Tibial nerve (tissue), 3 donors: ENCODE measurements around the gene NANOS3.

Experiments
- POLR2A ChIP-seq, 2 donors: fragments of 450-650 bp; IDR thresholded peaks; one replicate each; pipeline ENCODE4 v1.6.1; 2017; ENCODE audit warnings: antibody characterized with exemption in 2 of 2, mild to moderate bottlenecking in 2 of 2, moderate library complexity in 2 of 2
- TF ChIP-seq, protein P1 (sequence below), 5 experiments: fragments of 200-600 bp in 3 of 5; fragments of 450-650 bp in 2 of 5; sonication (generic) in 3 of 5; IDR thresholded peaks; one replicate each; pipeline ENCODE4 v1.5.1; 2016 to 2019; ENCODE audit warnings: antibody characterized with exemption in 5 of 5, mild to moderate bottlenecking in 3 of 5, moderate library complexity in 2 of 5

DNA sequence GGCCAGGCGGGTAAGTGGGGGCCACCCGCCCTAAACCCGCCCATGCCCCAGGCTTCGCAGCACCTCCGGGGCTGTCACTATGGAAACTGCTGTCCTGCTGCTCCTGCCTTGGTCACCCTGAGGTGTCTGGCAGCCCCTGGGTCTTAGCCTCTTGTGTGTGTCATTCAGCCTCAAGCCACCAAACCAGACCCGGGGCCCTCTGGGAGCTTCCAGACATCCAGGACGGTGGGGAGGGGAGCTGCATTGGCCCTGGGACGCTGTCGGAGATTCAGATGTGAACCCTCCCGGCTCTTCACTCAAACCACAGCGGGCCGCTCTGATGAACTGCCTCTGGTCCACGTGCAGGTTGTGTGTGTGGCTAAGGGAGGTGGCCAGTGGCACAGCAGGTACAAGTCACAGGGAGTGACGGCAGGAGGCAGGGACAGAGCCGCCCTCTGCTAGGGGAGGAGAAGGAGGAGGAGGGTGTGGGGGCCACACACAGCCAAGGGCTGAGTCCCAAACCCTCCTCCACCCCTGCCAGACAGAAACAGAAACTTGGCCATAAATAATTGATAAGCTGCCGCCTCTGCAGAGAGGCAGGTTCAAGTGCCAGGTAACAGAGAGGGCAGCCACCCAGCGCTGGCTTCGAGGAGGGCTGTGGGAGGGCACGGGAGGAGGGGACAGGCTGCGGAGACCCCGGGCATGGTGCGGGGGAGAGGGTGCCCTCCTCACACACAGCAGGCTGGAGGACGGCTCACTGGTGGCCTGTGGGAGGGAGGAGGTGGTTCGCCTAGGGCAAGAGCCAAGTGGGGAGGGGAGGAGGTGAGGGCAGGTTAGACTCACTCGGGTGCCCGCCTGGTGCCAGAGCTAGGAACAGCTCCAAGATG lies 8.0 kb downstream of the NANOS3 start:
- no peak for TF ChIP-seq POLR2A (IDR thresholded peaks at IDR 0.05)
- TF ChIP-seq, protein P1, sequence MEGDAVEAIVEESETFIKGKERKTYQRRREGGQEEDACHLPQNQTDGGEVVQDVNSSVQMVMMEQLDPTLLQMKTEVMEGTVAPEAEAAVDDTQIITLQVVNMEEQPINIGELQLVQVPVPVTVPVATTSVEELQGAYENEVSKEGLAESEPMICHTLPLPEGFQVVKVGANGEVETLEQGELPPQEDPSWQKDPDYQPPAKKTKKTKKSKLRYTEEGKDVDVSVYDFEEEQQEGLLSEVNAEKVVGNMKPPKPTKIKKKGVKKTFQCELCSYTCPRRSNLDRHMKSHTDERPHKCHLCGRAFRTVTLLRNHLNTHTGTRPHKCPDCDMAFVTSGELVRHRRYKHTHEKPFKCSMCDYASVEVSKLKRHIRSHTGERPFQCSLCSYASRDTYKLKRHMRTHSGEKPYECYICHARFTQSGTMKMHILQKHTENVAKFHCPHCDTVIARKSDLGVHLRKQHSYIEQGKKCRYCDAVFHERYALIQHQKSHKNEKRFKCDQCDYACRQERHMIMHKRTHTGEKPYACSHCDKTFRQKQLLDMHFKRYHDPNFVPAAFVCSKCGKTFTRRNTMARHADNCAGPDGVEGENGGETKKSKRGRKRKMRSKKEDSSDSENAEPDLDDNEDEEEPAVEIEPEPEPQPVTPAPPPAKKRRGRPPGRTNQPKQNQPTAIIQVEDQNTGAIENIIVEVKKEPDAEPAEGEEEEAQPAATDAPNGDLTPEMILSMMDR (IDR thresholded peaks at IDR 0.05), result no peak
